K562 (cell line): ENCODE results near the gene JUNB. TPM values are rescaled to one million over a fixed set of nuclear protein-coding genes. Genes with fewer than 3 reads are reported as not detected.
A peak's percentile ranks its signal among the peaks of the same experiment; 100 is the strongest.

Experiments
- ARID4B ChIP-seq: sonication (generic); formaldehyde crosslinking; IDR thresholded peaks from 2 replicates; pipeline ENCODE4 v1.8.0; 2022; ENCODE audit warnings: mild to moderate bottlenecking, missing genetic modification reagents
- BRF1 ChIP-seq: IDR thresholded peaks from 3 replicates; pipeline ENCODE4 v1.6.1; 2011; ENCODE audit warnings: borderline replicate concordance, mild to moderate bottlenecking; ENCODE audit not compliant: insufficient read length; ENCODE audit errors: extremely low read depth
- CREB1 ChIP-seq, 2 experiments: sonication (generic) in 1 of 2; formaldehyde crosslinking in 1 of 2; IDR thresholded peaks; 2 replicates each; pipeline versions ENCODE4 v1.6.1 to v1.8.0; 2012 to 2022; ENCODE audit warnings: inconsistent platforms in 1 of 2, mild to moderate bottlenecking in 1 of 2, missing genetic modification reagents in 1 of 2, moderate library complexity in 1 of 2
- ESRRA ChIP-seq: fragments of 450-650 bp; IDR thresholded peaks from 2 replicates; pipeline ENCODE4 v1.6.1; 2014; ENCODE audit warnings: low read depth, mild to moderate bottlenecking, moderate library complexity, borderline replicate concordance
- GATAD2A ChIP-seq: fragments of 450-650 bp; IDR thresholded peaks from 2 replicates; pipeline ENCODE4 v1.6.1; 2017
- HMGXB4 ChIP-seq: sonication (generic); formaldehyde crosslinking; IDR thresholded peaks from 2 replicates; pipeline ENCODE4 v1.8.1; 2023; ENCODE audit warnings: mild to moderate bottlenecking, missing genetic modification reagents
- HNRNPK ChIP-seq: fragments of 200-400 bp; formaldehyde crosslinking; IDR thresholded peaks from one replicate; pipeline ENCODE4 v1.6.1; 2018; ENCODE audit warnings: mild to moderate bottlenecking, low read depth, low read length; ENCODE audit not compliant: poor library complexity, severe bottlenecking
- MEF2A ChIP-seq: IDR thresholded peaks from 2 replicates; pipeline ENCODE4 v1.6.1; 2011; ENCODE audit warnings: low read depth, mild to moderate bottlenecking, low read length, moderate library complexity; ENCODE audit not compliant: control insufficient read depth
- NCOA1 ChIP-seq: fragments of 450-650 bp; IDR thresholded peaks from 2 replicates; pipeline ENCODE4 v1.6.1; 2016; ENCODE audit warnings: low read depth
- NRF1 ChIP-seq, 2 experiments: fragments of 450-650 bp; IDR thresholded peaks in 1 of 2; conservative IDR thresholded peaks in 1 of 2; 2 replicates each; pipeline ENCODE4 v1.6.1; 2014; ENCODE audit warnings: mild to moderate bottlenecking in 2 of 2
- PRMT5 ChIP-seq: sonication (generic); formaldehyde crosslinking; IDR thresholded peaks from 2 replicates; pipeline ENCODE4 v1.5.0; 2020; ENCODE audit warnings: missing genetic modification reagents
- RBFOX2 ChIP-seq: fragments of 200-400 bp; formaldehyde crosslinking; IDR thresholded peaks from 2 replicates; pipeline ENCODE4 v1.6.1; 2017; ENCODE audit warnings: low read depth, mild to moderate bottlenecking, low read length, moderate library complexity
- RUNX1 ChIP-seq: sonication (generic); IDR thresholded peaks from 2 replicates; pipeline ENCODE4 v1.6.1; 2016; ENCODE audit warnings: antibody characterized with exemption, low read depth
- ZC3H8 ChIP-seq: fragments of 450-650 bp; IDR thresholded peaks from 2 replicates; pipeline ENCODE4 v1.6.1; 2017
- ZNF12 ChIP-seq: sonication (generic); formaldehyde crosslinking; IDR thresholded peaks from 2 replicates; pipeline ENCODE4 v1.4.0; 2020; ENCODE audit warnings: mild to moderate bottlenecking, missing genetic modification reagents
- polyA plus RNA-seq, 8 experiments: library from polyadenylated mRNA; depleted of rRNA in 4 of 8; stranded (reverse) in 5 of 8; unstranded in 3 of 8; fragments of >200 nt; fragmentation: Nextera tagmentation in 2 of 8; fragmentation: Illumina TruSeq in 1 of 8; extraction: Ambion mirVana in 2 of 8; extraction: Trizol in 1 of 8; gene quantifications; 2 replicates each; pipeline versions ENCODE4 v1.2.1 to v1.2.3, GENCODE V29; 2011 to 2014; ENCODE audit warnings: inconsistent platforms in 1 of 8, missing spikeins in 1 of 8
- total RNA-seq, 7 experiments: library from RNA; depleted of rRNA in 6 of 7; stranded (reverse); fragments of >200 nt in 6 of 7; fragmentation: Illumina TruSeq in 2 of 7; extraction: Trizol in 2 of 7; gene quantifications; 2 replicates each; pipeline versions ENCODE4 v1.2.1 to v1.2.3, GENCODE V29; 2011 to 2021; ENCODE audit warnings: low replicate concordance in 1 of 7
- TF ChIP-seq, protein P1 (sequence below), 3 experiments: fragments of 200-800 bp in 1 of 3; sonication (Bioruptor generic) in 1 of 3; sonication (generic) in 1 of 3; formaldehyde crosslinking in 1 of 3; IDR thresholded peaks; 2 replicates each; pipeline versions ENCODE4 v1.6.1 to v1.8.0; 2016 to 2022; ENCODE audit warnings: mild to moderate bottlenecking in 2 of 3, missing compliant biosample characterization in 2 of 3, missing genetic modification characterization in 2 of 3, missing genetic modification reagents in 1 of 3
- TF ChIP-seq, protein P2 (sequence below): fragments of 250-450 bp; sonication (Bioruptor Pico); IDR thresholded peaks from 2 replicates; pipeline ENCODE4 v1.8.0; 2022; ENCODE audit warnings: inconsistent platforms, mild to moderate bottlenecking, moderate library complexity, borderline replicate concordance

Gene JUNB
- total and polyA plus RNA-seq, 9 of the 15 experiments (the other 6 are each of a cell fraction or from before 2014, with no cell fraction given) = 0.23 to 88.1 (median 13.1) TPM

DNA sequence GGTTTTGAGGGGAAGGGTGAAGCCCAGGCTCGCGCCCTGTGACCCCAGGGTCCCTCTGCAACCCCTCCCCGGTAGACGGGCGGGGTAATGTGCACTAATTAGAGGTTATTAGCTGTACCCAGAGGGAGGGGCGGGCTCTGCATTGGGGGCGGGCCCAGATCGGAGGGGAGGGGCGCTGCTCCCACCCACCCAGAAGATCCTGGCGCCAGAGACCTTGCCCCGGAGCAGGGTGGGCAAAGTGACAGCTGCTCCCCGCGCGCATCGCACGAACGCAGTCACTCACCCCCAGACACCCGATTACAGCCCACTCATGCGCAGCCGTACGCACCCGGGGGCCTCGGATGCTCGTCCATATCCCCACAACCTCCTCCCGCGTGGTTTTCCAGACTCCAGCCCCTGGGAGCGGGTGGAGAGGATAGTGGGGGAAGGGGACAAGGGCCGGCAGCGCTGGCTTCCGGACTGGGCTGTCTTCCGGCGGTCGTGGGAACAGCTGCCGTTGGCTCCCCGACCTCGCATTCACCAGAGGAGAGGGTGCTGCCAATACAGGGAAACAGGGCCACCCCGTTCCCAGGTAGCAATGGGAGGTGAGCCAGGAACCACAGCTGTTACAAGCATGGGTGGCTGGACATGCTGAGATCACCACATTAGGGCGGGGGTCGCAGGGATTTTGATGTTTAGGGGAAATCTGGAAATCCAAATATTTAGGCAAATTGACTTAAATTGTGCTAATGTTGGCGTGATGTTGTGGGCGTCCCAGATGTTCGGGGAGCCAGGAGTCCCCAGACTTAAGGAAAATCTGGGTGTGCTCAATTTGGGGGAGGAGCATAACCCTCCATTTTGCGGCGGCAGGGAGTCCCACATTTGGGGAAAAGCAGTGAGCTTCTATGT lies 13.0 kb upstream of the JUNB start (continued):
- TF ChIP-seq ESRRA (no peak), HNRNPK (no peak), RBFOX2 (peak; percentile 68), ARID4B (CRISPR knock-in tag) (no peak), BRF1 (no peak), ZC3H8 (no peak), RUNX1 (no peak), ZNF12 (CRISPR knock-in tag) (no peak), CREB1 (IDR thresholded peaks at IDR 0.05) (no peak), CREB1 (CRISPR knock-in tag; IDR thresholded peaks at IDR 0.05) (0 out of 2 replicates have a peak, but pooled peaks have one; percentile 40), NRF1 (conservative IDR thresholded peaks at IDR 0.05 in 1 of 2, IDR thresholded peaks at IDR 0.05 in 1 of 2) (peak; percentile 69 to 71), PRMT5 (peak; percentile 67; the same call in 1 of the 2 replicates), MEF2A (no peak), HMGXB4 (CRISPR knock-in tag) (no peak), NCOA1 (no peak), GATAD2A (0 out of 2 replicates have a peak, but pooled peaks have one; percentile 32)
- TF ChIP-seq, protein P1, sequence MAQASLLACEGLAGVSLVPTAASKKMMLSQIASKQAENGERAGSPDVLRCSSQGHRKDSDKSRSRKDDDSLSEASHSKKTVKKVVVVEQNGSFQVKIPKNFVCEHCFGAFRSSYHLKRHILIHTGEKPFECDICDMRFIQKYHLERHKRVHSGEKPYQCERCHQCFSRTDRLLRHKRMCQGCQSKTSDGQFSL (CRISPR knock-in tag; IDR thresholded peaks at IDR 0.05) = no peak
- TF ChIP-seq, protein P1 (tag; IDR thresholded peaks at IDR 0.05) = no peak
- TF ChIP-seq, protein P2, sequence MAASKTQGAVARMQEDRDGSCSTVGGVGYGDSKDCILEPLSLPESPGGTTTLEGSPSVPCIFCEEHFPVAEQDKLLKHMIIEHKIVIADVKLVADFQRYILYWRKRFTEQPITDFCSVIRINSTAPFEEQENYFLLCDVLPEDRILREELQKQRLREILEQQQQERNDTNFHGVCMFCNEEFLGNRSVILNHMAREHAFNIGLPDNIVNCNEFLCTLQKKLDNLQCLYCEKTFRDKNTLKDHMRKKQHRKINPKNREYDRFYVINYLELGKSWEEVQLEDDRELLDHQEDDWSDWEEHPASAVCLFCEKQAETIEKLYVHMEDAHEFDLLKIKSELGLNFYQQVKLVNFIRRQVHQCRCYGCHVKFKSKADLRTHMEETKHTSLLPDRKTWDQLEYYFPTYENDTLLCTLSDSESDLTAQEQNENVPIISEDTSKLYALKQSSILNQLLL (CRISPR knock-in tag) = no peak
